Hepatocyte (in vitro differentiated cells): ENCODE results near the gene ANKRD28.

Source experiments
- CTCF ChIP-seq: fragments of 200-600 bp; sonication (generic); IDR thresholded peaks from 2 replicates; pipeline ENCODE4 v1.5.1; 2016; ENCODE audit warnings: antibody characterized with exemption, mild to moderate bottlenecking; ENCODE audit not compliant: poor library complexity
- EZH2 ChIP-seq: fragments of 200-600 bp; sonication (generic); IDR thresholded peaks from 2 replicates; pipeline ENCODE4 v1.6.1; 2016; ENCODE audit warnings: antibody characterized with exemption, mild to moderate bottlenecking, borderline replicate concordance
- EZH2phosphoT487 ChIP-seq: fragments of 200-600 bp; sonication (generic); IDR thresholded peaks from one replicate; pipeline ENCODE4 v1.6.1; 2018; ENCODE audit warnings: antibody characterized with exemption, mild to moderate bottlenecking, low read depth, moderate library complexity; ENCODE audit not compliant: unreplicated experiment, severe bottlenecking

DNA sequence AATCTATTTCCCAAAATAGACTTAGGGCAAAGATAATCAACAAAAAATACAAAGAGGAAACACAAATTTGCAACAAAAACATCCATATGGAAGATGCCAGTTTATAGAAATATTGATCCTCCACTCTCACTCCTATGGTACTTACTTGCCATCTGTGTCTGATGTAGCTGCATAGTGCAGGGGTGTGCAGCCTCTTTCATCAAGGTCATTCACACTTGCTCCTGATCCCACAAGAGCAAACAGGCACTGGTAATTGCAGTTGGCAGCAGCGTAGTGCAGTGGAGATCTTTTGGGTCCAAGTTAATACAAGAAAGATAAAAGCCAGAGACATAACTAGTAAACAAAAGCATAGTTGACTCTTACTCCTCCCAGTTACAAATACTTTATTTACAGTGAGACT lies 90.0 kb downstream of the ANKRD28 start:
- TF ChIP-seq EZH2 = no peak
- no peak for TF ChIP-seq CTCF
- TF ChIP-seq EZH2phosphoT487 = no peak
